Thymus (tissue), 11 donors: ENCODE data around the gene TNK1. TPM values are rescaled to one million over a fixed set of nuclear protein-coding genes. Genes with fewer than 3 reads are reported as not detected.

Experiments
- DNase-seq, 9 donors: peaks; one replicate each; pipeline ENCODE4 v3.0.0-alpha.2; 2013; ENCODE audit warnings: low spot score in 9 of 9, low read depth in 6 of 9, missing footprints in 1 of 9
- H3K27ac ChIP-seq, 2 donors: one replicate each; pipeline ENCODE4 v1.5.1; 2013; ENCODE audit warnings: control low read depth in 1 of 2, low read depth in 1 of 2, low read length in 1 of 2, mild to moderate bottlenecking in 1 of 2, moderate library complexity in 1 of 2
- H3K27me3 ChIP-seq, 2 donors: one replicate each; pipeline ENCODE4 v1.5.1; 2013; ENCODE audit warnings: low read length in 1 of 2; ENCODE audit not compliant: control insufficient read depth in 2 of 2, insufficient read depth in 1 of 2
- H3K36me3 ChIP-seq, 2 donors: one replicate each; pipeline ENCODE4 v1.5.1; 2013; ENCODE audit warnings: low read length in 1 of 2, mild to moderate bottlenecking in 1 of 2, moderate library complexity in 1 of 2; ENCODE audit not compliant: control insufficient read depth in 2 of 2, insufficient read depth in 2 of 2
- H3K4me1 ChIP-seq, 2 donors: one replicate each; pipeline ENCODE4 v1.5.1; 2013; ENCODE audit warnings: low read length in 2 of 2; ENCODE audit not compliant: control insufficient read depth in 2 of 2, insufficient read depth in 2 of 2
- H3K4me3 ChIP-seq, 2 donors: one replicate each; pipeline ENCODE4 v1.5.1; 2013; ENCODE audit warnings: low read length in 2 of 2, control low read depth in 1 of 2, mild to moderate bottlenecking in 1 of 2
- H3K9me3 ChIP-seq, 2 donors: one replicate each; pipeline ENCODE4 v1.5.1; 2013; ENCODE audit warnings: low read length in 1 of 2, mild to moderate bottlenecking in 1 of 2; ENCODE audit not compliant: control insufficient read depth in 2 of 2, insufficient read depth in 1 of 2
- WGBS: extraction: QIAGEN DNeasy Blood & Tissue Kit; methylation state at CpG from one replicate; pipeline ENCODE4 v1.1.7; 2013; 5-methylcytosine and 5-hydroxymethylcytosine counted together
- polyA plus RNA-seq: library from polyadenylated mRNA; stranded (reverse); fragments of 200-250 nt; gene quantifications from one replicate; pipeline ENCODE4 v1.2.3, GENCODE V29; 2013
- total RNA-seq: library from RNA; stranded (reverse); fragments of 120-200 nt; gene quantifications from one replicate; pipeline ENCODE4 v1.2.4, GENCODE V29; 2013
- donor health status: healthy.

The TNK1 gene
- total and polyA plus RNA-seq, 2 donors, result 1.8 to 7.2 TPM

DNA sequence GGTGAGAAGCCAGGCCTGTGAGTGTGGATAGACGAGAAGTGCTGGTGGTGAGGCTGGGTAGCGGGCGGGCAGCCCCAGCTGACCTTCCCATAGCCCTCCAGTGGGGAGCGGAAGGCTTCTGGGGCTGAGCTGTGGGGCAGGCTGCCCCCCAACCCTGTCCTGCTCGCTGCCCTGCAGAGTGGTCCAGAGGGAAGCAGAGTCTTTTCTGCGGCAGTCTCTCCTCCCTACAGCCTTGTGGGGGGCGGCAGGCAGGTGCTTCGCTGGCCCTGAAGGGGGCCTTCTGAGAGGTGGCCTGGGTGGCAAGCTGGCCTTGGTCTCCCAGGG is 30.5 kb downstream of the TNK1 start:
- WGBS, result 98% methylated on average over 8 of the region's 8 CpGs
- DNase-seq, result no peak
- H3K27me3 ChIP-seq, result peaks cover 18 to 53% of the 10 kb centered on the region in 2 donors
- H3K36me3 ChIP-seq, result no peaks in the 10 kb centered on the region
- no peak overlapping the region for H3K27ac ChIP-seq
- H3K9me3 ChIP-seq, result peaks cover 0 to 1% of the 10 kb centered on the region in 2 donors
- H3K4me3 ChIP-seq, result no peak overlapping the region
- H3K4me1 ChIP-seq, result no peaks in the 10 kb centered on the region

DNA sequence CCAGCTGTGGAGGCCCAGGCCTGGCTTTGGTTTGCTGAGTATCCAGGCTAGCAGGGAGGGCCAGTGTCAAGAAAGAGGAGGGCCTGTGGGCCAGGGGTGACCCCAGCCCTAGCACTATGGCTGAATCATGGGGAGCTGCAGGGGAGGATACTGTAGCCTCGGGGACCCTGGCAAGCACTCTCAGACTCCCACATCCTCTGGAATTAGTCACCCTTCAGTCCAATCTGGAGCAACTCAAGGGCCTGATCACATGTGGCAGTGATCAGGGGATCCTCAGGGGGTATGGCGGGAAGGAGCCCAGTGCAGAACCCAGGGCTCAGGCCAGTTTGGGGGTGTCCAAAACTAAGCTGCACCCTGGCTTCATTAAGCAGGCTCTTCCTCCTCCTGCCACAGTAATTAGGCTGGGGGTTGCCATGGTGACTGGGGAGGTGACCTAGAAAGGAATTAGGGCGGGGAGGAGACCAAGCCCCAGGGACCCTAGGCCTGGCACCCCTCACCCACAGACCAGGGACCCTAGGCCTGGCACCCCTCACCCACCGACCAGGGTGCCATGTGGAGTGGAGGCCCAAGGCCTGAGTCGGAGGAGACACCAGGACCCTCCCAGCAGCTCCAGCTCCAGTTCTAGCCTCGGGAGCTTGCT is 32.6 kb downstream of the TNK1 start:
- Histone ChIP-seq H3K4me3 (no peak overlapping the region), H3K4me1 (no peaks in the 10 kb centered on the region), H3K36me3 (no peaks in the 10 kb centered on the region), H3K9me3 (peaks cover 0 to 1% of the 10 kb centered on the region in 2 donors), H3K27me3 (peaks cover under 1 to 35% of the 10 kb centered on the region in 2 donors), H3K27ac (no peak overlapping the region)
- WGBS, result 92% methylated on average over 6 of the region's 6 CpGs
- DNase-seq, result no peak

DNA sequence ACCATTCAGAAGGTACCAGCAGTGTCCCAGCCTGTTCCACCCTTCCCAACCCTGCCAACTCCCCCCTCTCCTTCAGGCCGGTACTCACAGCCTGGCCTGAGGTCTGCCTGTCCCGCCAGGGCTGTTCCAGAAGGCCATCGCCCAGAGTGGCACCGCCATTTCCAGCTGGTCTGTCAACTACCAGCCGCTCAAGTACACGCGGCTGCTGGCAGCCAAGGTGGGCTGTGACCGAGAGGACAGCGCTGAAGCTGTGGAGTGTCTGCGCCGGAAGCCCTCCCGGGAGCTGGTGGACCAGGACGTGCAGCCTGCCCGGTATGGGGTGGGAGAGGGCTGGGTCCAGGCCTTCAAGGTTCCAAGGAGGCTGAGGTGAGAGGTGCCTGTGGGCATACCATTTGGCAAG is 33.9 kb downstream of the TNK1 start:
- DNase-seq, result no peak
- 90% methylated on average over 14 of the region's 14 CpGs for WGBS
- H3K36me3 ChIP-seq, result no peaks in the 10 kb centered on the region
- no peak overlapping the region for H3K4me3 ChIP-seq
- H3K4me1 ChIP-seq, result no peaks in the 10 kb centered on the region
- H3K27ac ChIP-seq, result no peak overlapping the region
- peaks cover 0 to 21% of the 10 kb centered on the region in 2 donors for H3K27me3 ChIP-seq
- H3K9me3 ChIP-seq, result peaks cover 0 to 1% of the 10 kb centered on the region in 2 donors

DNA sequence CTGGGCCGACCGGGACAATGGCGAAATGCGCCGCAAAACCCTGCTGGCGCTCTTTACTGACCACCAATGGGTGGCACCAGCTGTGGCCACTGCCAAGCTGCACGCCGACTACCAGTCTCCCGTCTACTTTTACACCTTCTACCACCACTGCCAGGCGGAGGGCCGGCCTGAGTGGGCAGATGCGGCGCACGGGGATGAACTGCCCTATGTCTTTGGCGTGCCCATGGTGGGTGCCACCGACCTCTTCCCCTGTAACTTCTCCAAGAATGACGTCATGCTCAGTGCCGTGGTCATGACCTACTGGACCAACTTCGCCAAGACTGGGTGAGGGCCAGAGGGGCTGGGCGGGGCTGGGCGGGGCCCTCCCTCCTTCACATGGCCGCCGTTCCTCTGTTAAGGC is 34.9 kb downstream of the TNK1 start:
- no peak for DNase-seq

DNA sequence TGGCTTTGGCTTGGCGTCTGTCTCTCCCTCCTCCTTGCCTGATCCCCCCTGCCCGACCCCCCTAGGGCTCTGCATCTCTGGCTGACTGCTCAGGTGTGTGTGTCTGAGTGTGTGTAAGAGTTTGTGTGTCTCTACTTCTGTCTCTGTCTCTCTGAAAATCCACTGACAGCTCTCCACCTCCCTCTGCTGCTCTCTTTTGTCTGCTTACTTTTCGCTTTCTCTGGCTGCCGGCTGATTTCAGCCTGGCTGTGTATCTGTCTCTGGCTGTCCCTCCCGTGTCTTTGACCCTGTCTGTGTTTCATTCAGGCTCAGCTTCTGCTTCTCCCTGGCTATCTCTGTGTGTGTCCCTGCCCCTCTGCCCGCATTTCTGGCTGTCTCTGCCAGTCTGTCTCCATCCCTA is 35.4 kb downstream of the TNK1 start:
- 96% methylated on average over 6 of the region's 6 CpGs for WGBS
- Histone ChIP-seq H3K27me3 (peaks cover 0 to 6% of the 10 kb centered on the region in 2 donors), H3K9me3 (peaks cover 0 to 1% of the 10 kb centered on the region in 2 donors), H3K36me3 (no peaks in the 10 kb centered on the region), H3K4me1 (no peaks in the 10 kb centered on the region), H3K4me3 (no peak overlapping the region), H3K27ac (no peak overlapping the region)
- DNase-seq, result no peak

More for the DNA sequence above, 34.9 kb downstream of the TNK1 start:
- Histone ChIP-seq H3K4me1 (no peaks in the 10 kb centered on the region), H3K4me3 (no peak overlapping the region), H3K9me3 (peaks cover 0 to 1% of the 10 kb centered on the region in 2 donors), H3K27me3 (peaks cover 0 to 12% of the 10 kb centered on the region in 2 donors), H3K36me3 (no peaks in the 10 kb centered on the region), H3K27ac (no peak overlapping the region)
- WGBS, result 98% methylated on average over 23 of the region's 23 CpGs

DNA sequence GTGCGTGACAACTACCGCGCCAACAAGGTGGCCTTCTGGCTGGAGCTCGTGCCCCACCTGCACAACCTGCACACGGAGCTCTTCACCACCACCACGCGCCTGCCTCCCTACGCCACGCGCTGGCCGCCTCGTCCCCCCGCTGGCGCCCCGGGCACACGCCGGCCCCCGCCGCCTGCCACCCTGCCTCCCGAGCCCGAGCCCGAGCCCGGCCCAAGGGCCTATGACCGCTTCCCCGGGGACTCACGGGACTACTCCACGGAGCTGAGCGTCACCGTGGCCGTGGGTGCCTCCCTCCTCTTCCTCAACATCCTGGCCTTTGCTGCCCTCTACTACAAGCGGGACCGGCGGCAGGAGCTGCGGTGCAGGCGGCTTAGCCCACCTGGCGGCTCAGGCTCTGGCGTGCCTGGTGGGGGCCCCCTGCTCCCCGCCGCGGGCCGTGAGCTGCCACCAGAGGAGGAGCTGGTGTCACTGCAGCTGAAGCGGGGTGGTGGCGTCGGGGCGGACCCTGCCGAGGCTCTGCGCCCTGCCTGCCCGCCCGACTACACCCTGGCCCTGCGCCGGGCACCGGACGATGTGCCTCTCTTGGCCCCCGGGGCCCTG is 36.3 kb downstream of the TNK1 start:
- H3K4me1 ChIP-seq, result no peaks in the 10 kb centered on the region
- H3K4me3 ChIP-seq, result no peak overlapping the region
- no peak for DNase-seq
- H3K27ac ChIP-seq, result no peak overlapping the region
- 98% methylated on average over 54 of the region's 54 CpGs for WGBS
- peaks cover 0 to 5% of the 10 kb centered on the region in 2 donors for H3K27me3 ChIP-seq
- H3K36me3 ChIP-seq, result no peaks in the 10 kb centered on the region
- peaks cover 0 to 1% of the 10 kb centered on the region in 2 donors for H3K9me3 ChIP-seq

DNA sequence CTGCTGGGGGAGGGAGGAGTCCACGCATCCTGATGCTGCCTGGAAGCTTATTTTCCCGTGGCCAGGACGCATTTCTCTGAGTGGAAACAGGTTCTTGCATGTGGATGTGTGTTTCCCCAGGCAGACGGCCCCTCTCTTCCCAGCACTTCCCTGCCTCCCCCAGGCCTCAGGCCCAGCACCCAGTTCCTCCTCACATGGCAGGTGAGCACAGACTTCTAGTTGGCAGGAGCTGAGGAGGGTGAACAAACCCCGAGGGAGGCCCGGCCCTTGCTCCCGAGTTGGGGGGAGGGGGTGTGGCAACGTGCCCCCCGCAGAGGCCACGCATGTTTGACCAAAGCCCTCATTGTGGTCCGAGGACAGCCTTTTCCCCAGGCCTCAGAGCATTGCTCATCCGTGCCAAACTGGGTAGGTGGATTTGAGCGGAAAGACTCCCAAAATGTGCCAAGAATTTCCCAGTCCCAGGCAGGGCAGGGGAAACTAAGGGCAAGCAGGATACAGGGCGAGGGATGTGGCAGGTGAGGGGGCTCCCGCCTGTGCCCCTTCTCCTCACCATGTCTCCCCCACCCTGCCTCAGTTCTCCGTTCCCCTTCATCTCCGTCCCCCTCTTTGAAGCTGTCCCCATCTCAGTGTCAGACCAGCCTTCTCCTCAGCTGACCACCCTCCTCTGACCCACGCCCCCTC is 37.7 kb downstream of the TNK1 start:
- Histone ChIP-seq H3K27me3 (peaks cover 0 to 4% of the 10 kb centered on the region in 2 donors), H3K4me1 (no peaks in the 10 kb centered on the region)
- WGBS, result 86% methylated on average over 18 of the region's 18 CpGs

DNA sequence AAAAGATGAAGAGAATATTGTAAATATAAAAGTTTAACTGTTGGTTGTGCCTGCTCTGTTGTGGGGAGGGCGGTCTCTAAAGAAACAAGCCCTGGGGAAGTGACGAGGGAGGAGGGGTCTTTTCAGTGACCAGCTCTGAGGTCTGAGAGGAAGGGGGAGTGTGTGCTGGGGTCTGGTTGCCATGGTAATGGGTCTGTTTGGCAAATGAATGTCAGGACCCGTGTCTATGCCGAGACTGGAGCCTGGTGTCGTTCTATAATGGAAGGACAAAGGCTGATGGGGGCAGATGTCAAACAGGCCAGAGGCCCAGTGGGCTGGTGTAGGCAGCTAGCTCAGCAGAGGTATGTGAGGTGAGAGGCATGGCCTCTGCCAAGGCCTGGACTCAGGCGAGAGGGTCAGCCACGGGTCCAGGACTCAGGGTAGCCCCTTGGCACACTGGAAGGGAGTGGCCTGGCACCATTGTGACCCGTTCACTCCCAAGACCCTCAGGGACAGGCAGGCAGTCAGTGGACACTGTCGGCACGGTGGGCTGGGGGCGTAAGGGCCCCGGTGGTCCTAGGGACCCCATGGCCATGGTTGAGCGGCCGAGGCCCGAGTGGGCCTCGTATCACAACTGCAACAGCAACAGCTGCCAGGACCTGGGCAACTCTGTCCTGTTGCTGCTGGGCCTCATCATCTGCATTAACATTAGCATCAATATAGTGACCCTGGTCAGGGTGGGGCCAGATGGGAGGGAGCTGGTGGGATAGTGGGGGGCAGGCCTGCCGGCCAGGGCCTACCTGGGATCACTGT is 39.1 kb downstream of the TNK1 start, which contains the start of gene SPEM1:
SPEM1 (plus strand) TSS at position 506 of the 792 bp plus-strand sequence; CDS start at position 567, 61 bp downstream.
- peaks cover 0 to 1% of the 10 kb centered on the region in 2 donors for H3K9me3 ChIP-seq
- H3K36me3 ChIP-seq, result no peaks in the 10 kb centered on the region
- peaks cover 0 to 4% of the 10 kb centered on the region in 2 donors for H3K27me3 ChIP-seq
- no peaks in the 10 kb centered on the region for H3K4me1 ChIP-seq
- WGBS, result 95% methylated on average over 17 of the region's 17 CpGs
- DNase-seq, result no peak
- H3K4me3 ChIP-seq, result no peak within 1 kb of the TSS
- no peak within 1 kb of the TSS for H3K27ac ChIP-seq

More for the DNA sequence above, 37.7 kb downstream of the TNK1 start:
- H3K4me3 ChIP-seq, result no peak overlapping the region
- no peaks in the 10 kb centered on the region for H3K36me3 ChIP-seq
- peaks cover 0 to 1% of the 10 kb centered on the region in 2 donors for H3K9me3 ChIP-seq
- no peak overlapping the region for H3K27ac ChIP-seq
- no peak for DNase-seq
